ENCODE results near the gene SLC16A11. TPM values are rescaled to one million over a fixed set of nuclear protein-coding genes. Genes with fewer than 3 reads are reported as not detected.

The SLC16A11 gene
- total and polyA plus RNA-seq, 10 of the 15 experiments (the other 5 are each of a cell fraction or from before 2014, with no cell fraction given): 0.11 to 2.7 (median 0.84) TPM

DNA sequence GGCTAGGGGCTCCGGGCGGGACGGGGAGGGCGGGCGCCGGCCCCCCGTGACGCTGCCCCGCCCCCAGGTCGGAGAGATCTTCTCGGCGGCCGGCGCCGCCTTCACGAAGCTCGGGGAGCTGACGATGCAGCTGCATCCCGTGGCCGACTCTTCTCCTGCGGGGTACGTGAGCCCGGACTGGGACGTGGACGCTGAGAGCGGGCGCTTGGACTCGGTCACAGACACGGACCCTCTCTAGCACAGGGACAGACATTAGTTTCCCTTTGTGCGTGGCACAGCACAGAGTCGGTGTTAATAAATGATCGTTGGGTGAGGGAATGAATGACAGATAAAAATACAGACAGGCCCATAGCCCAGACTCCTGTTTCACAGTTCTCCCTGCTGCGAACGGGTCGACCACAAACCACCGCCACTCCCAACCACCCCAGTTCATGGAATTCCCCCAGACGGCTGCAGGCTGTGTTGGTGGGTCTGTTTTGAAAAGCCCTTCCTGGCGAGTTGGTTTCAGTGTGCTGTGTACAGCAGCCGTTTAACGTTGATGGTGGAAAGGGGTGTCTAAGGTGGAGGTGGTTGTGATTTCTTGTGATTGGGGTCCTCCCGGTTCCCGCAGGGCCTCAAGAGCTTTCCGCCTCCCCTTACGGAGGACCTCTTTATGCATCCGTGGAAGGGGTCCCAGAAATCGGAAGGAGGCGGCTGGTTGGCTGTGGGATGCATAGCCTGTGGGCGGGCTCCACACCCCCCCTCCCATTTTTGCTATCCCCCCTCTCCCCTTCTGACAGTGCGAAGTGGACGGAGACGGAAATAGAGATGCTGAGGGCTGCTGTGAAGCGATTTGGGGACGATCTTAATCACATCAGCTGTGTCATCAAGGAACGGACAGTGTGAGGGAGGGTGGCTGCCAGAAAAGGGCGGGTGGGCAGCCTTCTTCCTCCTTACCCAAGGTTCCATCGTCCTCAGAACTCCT lies 28.6 kb downstream of the SLC16A11 start (continued):
- TF ChIP-seq, protein P1, sequence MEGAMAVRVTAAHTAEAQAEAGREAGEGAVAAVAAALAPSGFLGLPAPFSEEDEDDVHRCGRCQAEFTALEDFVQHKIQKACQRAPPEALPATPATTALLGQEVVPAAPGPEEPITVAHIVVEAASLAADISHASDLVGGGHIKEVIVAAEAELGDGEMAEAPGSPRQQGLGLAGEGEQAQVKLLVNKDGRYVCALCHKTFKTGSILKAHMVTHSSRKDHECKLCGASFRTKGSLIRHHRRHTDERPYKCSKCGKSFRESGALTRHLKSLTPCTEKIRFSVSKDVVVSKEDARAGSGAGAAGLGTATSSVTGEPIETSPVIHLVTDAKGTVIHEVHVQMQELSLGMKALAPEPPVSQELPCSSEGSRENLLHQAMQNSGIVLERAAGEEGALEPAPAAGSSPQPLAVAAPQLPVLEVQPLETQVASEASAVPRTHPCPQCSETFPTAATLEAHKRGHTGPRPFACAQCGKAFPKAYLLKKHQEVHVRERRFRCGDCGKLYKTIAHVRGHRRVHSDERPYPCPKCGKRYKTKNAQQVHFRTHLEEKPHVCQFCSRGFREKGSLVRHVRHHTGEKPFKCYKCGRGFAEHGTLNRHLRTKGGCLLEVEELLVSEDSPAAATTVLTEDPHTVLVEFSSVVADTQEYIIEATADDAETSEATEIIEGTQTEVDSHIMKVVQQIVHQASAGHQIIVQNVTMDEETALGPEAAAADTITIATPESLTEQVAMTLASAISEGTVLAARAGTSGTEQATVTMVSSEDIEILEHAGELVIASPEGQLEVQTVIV (IDR thresholded peaks at IDR 0.05; ENCODE audit: borderline replicate concordance, partially characterized antibody): no peak
- TF ChIP-seq FOXK2 (IDR thresholded peaks at IDR 0.05) (no peak), IRF4 (IDR thresholded peaks at IDR 0.05; ENCODE audit: low read depth, low read length) (no peak; the same call in 1 of the 2 replicates), TCF7 (IDR thresholded peaks at IDR 0.05; ENCODE audit: borderline replicate concordance) (no peak), GABPA (IDR thresholded peaks at IDR 0.05; ENCODE audit: low read depth) (no peak), SREBF2 (IDR thresholded peaks at IDR 0.05; ENCODE audit: low read length) (no peak), SUPT20H (IDR thresholded peaks at IDR 0.05; ENCODE audit: borderline replicate concordance, control insufficient read depth, low read depth, low read length) (no peak), WRNIP1 (IDR thresholded peaks at IDR 0.05; ENCODE audit: borderline replicate concordance, low read depth, low read length) (no peak), TCF12 (IDR thresholded peaks at IDR 0.05; ENCODE audit: low read depth, low read length) (peak; percentile 3; the same call in 1 of the 2 replicates), USF1 (IDR thresholded peaks at IDR 0.05; ENCODE audit: borderline replicate concordance, extremely low read length, insufficient read depth, low read depth, low read length) (peak; percentile 52), ZNF274 (IDR thresholded peaks at IDR 0.05; ENCODE audit: insufficient read depth, insufficient read length) (no peak), TAF1 (IDR thresholded peaks at IDR 0.05; ENCODE audit: borderline replicate concordance, low read depth, low read length) (peak; percentile 85), CEBPB (IDR thresholded peaks at IDR 0.05; ENCODE audit: borderline replicate concordance in 1 of 2, low read depth in 2 of 2, low read length in 2 of 2) (no peak), POU2F2 (IDR thresholded peaks at IDR 0.05; ENCODE audit: borderline replicate concordance, low read depth, low read length) (peak; percentile 44; the same call in 2 of the 3 replicates), MTA2 (IDR thresholded peaks at IDR 0.05; ENCODE audit: low read depth) (peak; percentile 30; the same call in 1 of the 2 replicates), RUNX3 (IDR thresholded peaks at IDR 0.05; ENCODE audit: low read length) (peak; percentile 97), ZNF217 (IDR thresholded peaks at IDR 0.05) (no peak)
- TF ChIP-seq, protein P2, sequence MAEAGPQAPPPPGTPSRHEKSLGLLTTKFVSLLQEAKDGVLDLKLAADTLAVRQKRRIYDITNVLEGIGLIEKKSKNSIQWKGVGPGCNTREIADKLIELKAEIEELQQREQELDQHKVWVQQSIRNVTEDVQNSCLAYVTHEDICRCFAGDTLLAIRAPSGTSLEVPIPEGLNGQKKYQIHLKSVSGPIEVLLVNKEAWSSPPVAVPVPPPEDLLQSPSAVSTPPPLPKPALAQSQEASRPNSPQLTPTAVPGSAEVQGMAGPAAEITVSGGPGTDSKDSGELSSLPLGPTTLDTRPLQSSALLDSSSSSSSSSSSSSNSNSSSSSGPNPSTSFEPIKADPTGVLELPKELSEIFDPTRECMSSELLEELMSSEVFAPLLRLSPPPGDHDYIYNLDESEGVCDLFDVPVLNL (IDR thresholded peaks at IDR 0.05; ENCODE audit: low read depth, low read length): no peak
- TF ChIP-seq, protein P3, sequence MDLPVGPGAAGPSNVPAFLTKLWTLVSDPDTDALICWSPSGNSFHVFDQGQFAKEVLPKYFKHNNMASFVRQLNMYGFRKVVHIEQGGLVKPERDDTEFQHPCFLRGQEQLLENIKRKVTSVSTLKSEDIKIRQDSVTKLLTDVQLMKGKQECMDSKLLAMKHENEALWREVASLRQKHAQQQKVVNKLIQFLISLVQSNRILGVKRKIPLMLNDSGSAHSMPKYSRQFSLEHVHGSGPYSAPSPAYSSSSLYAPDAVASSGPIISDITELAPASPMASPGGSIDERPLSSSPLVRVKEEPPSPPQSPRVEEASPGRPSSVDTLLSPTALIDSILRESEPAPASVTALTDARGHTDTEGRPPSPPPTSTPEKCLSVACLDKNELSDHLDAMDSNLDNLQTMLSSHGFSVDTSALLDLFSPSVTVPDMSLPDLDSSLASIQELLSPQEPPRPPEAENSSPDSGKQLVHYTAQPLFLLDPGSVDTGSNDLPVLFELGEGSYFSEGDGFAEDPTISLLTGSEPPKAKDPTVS (IDR thresholded peaks at IDR 0.05; ENCODE audit: low read depth, low read length): no peak
- TF ChIP-seq, protein P4, sequence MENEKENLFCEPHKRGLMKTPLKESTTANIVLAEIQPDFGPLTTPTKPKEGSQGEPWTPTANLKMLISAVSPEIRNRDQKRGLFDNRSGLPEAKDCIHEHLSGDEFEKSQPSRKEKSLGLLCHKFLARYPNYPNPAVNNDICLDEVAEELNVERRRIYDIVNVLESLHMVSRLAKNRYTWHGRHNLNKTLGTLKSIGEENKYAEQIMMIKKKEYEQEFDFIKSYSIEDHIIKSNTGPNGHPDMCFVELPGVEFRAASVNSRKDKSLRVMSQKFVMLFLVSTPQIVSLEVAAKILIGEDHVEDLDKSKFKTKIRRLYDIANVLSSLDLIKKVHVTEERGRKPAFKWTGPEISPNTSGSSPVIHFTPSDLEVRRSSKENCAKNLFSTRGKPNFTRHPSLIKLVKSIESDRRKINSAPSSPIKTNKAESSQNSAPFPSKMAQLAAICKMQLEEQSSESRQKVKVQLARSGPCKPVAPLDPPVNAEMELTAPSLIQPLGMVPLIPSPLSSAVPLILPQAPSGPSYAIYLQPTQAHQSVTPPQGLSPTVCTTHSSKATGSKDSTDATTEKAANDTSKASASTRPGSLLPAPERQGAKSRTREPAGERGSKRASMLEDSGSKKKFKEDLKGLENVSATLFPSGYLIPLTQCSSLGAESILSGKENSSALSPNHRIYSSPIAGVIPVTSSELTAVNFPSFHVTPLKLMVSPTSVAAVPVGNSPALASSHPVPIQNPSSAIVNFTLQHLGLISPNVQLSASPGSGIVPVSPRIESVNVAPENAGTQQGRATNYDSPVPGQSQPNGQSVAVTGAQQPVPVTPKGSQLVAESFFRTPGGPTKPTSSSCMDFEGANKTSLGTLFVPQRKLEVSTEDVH (IDR thresholded peaks at IDR 0.05; ENCODE audit: low read depth, partially characterized antibody): no peak

Data from GM12878 (cell line).